Hepatic stellate cell (primary cell): Measurements from ENCODE around the gene WIPF3.

Source experiments
- DNase-seq: peaks from one replicate; pipeline ENCODE4 v3.0.0; 2011; ENCODE audit warnings: low spot score

WIPF3 gene

GRCh38 chr7:29809533-29810155 is 3.3 kb downstream of the WIPF3 start:
- no peak for DNase-seq

- no peak for DNase-seq
Observed at GRCh38 chr7:29810297-29810696, 4.0 kb downstream of the WIPF3 start.

DNA sequence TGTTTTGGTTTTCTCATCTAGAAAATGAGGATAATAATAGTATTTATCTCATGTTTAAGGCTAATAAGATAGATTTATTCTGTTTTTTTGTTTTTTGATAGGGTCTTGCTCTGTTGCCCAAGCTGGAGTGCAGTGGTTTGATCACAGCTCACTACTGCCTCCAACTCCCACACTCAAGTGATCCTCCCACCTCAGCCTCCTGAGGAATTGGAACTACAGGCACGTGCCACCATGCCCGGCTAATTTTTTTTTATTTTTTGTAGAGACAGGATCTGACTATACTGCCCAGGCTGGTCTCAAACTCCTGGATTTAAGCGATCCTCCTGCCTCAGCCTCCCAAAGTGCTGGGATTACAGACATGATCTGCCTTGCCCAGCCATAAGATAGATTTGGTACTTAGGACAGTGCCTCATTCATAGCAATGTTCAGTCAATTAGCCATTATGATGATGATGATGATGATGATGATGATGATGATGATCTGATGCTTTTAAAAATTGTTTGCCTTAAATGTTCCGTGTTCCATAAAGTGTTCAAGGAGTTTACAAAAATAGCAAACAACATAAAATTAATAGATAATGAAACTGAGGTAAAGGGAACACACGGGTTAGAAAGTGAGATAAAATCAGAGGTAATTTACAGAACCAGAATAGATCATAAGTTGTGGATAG is 4.6 kb downstream of the WIPF3 start:
- DNase-seq: no peak

DNA sequence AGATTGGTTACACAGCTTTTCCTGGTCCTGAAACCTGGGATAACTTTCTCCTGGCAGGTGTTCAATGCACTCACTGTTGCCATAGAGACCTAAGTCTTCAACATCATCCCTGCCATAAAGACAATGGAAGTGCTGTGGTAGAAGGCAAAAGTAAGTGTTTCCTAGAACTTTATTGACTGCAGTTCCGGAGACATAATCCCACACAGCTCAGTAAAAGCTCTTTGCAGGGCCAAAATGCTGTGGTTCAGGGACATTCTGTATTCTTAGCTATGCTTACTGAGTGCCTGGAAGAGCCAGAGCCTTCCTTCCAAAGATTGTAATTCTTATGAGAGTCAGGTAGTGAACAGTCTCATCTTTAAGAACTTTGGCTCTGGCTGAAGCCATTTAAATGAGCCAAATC is 5.3 kb downstream of the WIPF3 start:
- DNase-seq: no peak

- DNase-seq: no peak
Observed at GRCh38 chr7:29812185-29812876, 6.0 kb downstream of the WIPF3 start.

DNA sequence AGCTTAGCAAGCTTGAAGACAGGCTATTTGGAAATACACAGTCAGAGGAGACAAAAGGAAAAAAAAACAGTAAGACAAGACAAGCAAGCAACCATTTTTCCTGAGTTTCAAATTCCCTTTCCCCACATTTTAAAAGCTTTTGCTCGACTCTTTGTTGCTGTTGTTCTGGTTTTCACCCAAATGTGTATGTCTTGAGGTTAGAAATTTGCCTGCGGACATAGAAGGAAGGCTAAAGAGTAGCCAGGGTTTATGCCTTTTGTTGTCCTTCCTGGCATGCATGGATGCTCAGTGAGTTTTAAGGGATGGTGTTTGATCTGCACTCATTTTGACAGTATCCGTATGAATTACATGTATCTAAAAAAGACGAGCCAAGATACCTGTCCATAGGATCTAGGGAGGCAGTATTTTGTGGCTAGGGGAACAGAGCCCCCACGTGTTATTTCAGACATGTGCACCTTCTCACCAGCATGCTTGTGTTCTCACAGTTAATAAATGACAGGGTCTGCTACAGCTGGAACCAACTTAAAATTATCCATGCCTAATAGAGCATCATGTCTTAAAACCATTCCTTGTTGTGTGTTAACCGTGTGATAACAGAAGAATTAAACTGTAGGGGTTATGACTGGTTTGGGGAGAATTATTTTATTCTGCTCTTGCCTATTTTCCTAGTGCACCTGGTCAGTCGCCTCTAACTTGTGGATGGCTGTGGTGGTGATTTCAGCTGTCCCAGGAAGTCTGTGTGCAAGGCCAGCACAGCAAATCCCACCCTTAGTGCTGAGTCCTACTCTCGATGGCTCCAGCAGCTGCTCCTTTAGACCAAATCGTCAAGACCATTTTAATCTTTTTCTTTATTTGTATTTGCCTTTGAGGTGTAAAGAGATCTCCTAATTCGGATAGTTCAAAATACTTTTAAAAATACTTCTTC is 9.1 kb downstream of the WIPF3 start:
- DNase-seq: no peak

DNA sequence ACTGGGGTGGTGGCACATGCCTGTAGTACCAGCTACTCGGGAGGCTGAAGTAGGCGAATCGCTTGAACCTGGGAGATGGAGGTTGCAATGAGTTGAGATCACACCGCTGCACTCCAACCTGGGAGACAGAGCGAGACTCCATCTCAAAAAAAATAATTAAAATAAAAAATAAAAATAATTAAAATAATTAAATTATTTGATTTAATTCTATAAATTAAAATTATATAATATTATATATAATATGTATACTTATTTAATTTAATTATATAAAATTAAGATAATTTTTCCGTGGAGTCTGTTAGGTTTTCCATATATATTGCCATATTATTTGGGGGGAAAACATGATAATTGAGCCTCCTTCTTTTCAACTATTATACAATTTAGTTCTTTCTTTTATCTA is 12.0 kb downstream of the WIPF3 start:
- DNase-seq: no peak

- DNase-seq: no peak
Observed at GRCh38 chr7:29825775-29826529, 19.6 kb downstream of the WIPF3 start.

- DNase-seq: no peak
Observed at GRCh38 chr7:29826530-29826822, 20.2 kb downstream of the WIPF3 start.

DNA sequence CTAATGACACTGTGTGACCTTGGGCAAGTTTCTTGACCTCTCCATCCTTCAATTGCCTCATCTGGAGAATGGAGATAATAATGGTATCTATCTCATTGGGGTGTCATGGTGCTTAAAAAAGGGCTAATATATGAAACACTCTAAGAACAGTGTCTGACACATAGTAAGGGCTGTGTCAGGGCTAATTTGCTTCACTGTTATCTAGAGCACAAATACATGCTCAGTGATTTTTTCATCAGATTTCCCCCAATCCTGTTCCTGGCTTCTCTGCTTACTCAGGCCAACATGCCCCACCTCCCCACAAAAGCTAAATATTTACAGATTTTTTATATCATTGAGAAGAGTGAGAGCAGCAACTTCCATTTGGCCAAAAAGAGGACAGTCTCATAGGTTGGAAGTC is 20.6 kb downstream of the WIPF3 start:
- no peak for DNase-seq

GRCh38 chr7:29831705-29832104 is 25.4 kb downstream of the WIPF3 start:
- no peak for DNase-seq

GRCh38 chr7:29833929-29834328 is 27.6 kb downstream of the WIPF3 start:
- no peak for DNase-seq

DNA sequence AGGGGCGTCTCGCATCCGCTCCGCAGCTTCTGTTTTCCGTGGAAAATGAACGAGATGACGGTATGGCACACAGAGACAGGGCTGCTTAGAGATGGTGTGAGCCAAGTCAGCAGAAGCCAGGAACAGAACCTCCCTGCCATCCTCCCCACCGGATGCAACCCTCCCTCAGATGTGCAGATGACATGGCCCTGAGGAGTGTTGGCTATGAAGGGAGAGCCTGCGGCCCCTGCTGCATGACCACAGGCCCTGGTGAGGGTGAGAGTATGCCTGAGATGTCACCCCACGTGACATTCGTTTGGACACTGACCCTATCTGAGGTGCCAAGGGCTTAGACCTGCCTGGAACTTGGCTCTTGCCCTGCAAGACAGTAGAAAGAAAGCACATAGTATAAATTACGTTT is 29.4 kb downstream of the WIPF3 start:
- DNase-seq: no peak

DNA sequence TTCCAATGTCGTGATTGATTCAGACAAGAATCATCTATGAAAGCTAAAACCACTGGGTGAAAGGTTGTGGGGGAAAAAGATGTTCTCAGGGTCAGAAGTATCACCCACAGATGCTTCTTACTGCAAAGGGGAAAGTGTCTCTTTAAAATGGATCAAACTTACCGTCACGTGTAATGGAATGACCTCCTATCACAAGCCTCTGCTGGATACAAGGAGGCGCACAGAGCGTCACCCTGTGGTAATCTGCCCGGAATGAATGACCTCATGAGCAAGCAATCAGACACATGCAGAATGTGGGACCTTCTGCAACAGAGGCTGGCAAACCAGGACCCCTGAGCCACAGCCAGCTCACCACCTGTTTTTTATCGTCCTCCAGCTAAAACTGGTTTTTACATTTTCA is 33.0 kb downstream of the WIPF3 start:
- DNase-seq: peak; percentile 42

DNA sequence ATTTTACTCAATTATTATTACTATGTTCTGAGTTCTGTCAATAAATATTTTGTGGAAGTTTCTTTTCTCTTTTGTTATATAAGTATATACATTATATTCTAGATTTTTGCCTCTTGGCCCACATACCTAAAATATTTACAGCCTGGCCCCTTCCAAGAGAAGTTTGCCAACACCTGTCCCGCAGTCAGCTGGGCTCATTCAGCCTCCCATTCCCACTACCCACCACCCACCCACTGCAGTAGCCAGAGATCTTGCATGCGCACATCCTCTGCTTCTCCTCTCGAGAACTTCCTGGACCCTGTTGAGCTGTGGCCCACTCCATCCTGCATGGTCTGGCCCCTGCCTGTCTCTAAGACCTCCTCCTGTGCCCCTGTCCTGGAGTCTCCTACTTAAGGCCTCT is 33.6 kb downstream of the WIPF3 start:
- no peak for DNase-seq

DNA sequence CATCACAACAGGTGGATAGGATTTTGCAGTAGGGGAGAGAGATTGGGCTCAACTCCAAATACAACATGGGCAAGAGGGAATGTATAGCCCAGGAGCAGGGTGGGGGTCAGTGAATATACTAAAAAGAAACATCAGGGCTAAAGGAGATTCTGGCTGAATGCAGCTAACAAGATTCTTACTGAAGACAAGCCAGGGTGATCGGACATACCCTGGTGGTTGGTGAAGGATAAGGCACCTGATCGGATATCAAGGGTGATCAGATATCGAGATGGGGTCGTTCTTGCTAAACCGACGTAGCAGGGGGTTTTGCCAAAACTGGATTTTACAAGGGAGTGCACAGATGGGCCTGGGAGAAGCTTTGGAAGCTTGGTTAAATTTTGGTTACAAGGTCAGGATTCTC is 34.4 kb downstream of the WIPF3 start:
- DNase-seq: no peak

- DNase-seq: no peak
Observed at GRCh38 chr7:29841926-29842701, 35.8 kb downstream of the WIPF3 start.

GRCh38 chr7:29843093-29843492 is 36.8 kb downstream of the WIPF3 start:
- DNase-seq: no peak

DNA sequence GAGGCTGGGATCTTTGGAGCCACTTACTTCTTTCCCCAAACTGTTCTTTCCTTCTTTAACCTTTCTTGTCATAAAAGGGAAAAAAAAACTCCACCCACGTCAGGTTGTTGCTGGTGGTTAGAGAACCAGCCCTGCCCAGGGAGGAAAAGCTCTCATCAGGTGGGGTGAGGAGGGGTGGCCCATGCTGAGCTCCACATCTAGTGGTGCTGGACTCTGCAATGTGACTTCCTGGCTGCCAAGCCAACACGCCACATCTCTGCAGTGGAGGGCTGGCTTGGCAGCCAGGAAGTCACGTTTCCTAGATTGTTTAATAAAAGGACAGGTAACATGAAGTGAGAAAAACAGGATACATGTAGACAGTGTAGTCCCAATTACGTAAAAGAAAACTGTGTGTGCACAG is 37.4 kb downstream of the WIPF3 start:
- no peak for DNase-seq

DNA sequence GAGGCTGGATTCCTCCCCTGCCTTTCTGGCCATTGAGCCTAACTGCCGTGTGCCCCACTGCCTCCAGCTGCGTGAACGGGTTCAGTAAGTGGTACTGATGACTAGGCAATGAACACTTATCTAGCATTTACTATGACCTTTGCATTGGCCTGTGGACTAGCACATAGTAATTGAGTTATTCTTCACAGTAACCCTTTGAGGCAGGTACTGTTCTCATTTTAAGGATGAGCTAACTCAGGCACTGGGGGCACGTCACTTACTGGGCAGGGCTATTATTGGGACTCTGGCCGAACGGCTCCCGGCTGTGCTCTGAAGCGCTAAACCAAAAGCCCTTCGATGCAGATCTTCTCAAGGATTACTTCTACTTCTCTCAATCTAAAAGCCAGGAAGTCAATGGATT is 38.3 kb downstream of the WIPF3 start:
- no peak for DNase-seq

GRCh38 chr7:29847496-29847895 is 41.2 kb downstream of the WIPF3 start:
- DNase-seq: no peak
